ENCODE measurements around the gene ATE1.

DNA sequence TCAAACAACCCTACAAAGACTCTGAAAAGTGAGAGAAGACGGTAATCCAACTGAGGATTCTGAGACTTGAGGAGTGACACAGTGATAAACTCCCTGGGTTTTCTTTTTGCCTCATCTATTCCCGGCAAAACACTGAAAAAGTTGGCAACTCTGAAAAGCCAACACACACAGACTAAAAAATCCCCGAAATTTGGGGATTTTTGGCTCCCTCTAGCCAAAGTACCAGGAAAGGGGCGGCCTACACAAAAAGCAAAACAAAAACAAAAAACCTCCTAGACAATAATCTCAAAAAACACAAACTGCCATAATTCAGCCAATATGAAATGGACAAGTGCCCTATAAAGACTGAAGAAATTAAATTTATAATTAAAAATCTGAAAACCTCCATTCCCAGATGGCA lies 161.4 kb downstream of the ATE1 start:
- TF ChIP-seq NFRKB (IDR thresholded peaks at IDR 0.05) (no peak), ARNT (IDR thresholded peaks at IDR 0.05) (no peak), SUZ12 (IDR thresholded peaks at IDR 0.05) (no peak), SP1 (IDR thresholded peaks at IDR 0.05) (no peak), HDGF (IDR thresholded peaks at IDR 0.05; ENCODE audit: borderline replicate concordance) (no peak), ZNF384 (IDR thresholded peaks at IDR 0.05) (no peak), ELF4 (IDR thresholded peaks at IDR 0.05) (no peak), FOXA1 (IDR thresholded peaks at IDR 0.05) (no peak), BHLHE40 (IDR thresholded peaks at IDR 0.05; ENCODE audit: borderline replicate concordance) (no peak), TARDBP (IDR thresholded peaks at IDR 0.05) (no peak)

Data from HEK293T (cell line).